Tibial nerve (tissue), 3 donors: ENCODE measurements around the gene DPP7.

Experiments used
- CTCF ChIP-seq, 5 experiments: fragments of 200-600 bp in 3 of 5; fragments of 450-650 bp in 2 of 5; sonication (generic) in 3 of 5; IDR thresholded peaks; one replicate each; pipeline ENCODE4 v1.5.1; 2016 to 2019; ENCODE audit warnings: antibody characterized with exemption in 5 of 5, mild to moderate bottlenecking in 3 of 5, moderate library complexity in 2 of 5
- POLR2A ChIP-seq, 2 donors: fragments of 450-650 bp; IDR thresholded peaks; one replicate each; pipeline ENCODE4 v1.6.1; 2017; ENCODE audit warnings: antibody characterized with exemption in 2 of 2, mild to moderate bottlenecking in 2 of 2, moderate library complexity in 2 of 2

DNA sequence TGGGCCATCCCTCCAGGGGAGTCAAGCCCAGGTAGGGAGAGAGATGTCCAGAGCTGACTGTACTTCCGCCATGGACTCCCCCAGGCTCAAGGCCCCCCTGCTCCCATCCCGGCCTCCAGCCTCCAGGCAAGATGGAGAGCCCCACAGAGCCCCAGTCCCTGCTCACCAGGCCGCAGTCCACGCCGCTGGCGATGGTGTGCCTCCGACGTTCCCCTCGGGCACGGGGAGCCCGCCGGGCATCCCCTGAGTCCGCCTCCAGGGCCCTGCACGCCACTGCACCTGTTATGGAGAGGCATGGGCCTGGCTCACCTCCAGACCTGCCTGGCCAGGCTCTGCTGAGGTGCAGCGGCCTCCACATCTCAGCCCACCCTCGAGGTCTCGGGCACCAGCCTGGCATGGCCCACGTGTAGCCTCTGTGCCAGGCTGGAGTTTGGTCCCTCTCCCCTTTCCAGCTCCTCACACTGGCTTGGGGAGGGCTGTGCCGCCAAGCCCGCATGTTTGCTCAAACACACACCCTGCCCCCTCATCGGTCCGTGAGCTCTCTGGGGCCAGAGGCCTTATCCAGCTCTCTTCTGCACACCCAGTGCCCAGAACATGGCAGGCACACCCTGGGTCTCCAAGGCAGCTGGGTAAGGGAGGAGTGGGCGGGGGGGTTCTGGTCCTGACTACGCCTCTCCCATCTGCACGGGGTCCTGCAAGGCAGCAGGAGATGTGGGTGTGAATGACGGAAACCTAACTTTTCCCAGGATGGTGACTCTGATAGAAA is 48.3 kb downstream of the DPP7 start:
- no peak for TF ChIP-seq POLR2A (IDR thresholded peaks at IDR 0.05)
- TF ChIP-seq CTCF (IDR thresholded peaks at IDR 0.05) = no peak
